Esophagus squamous epithelium (tissue), 4 donors: ENCODE measurements around the gene C4BPB.

Experiments
- CTCF ChIP-seq, 6 experiments: fragments of 450-650 bp in 4 of 6; fragments of 200-600 bp in 2 of 6; sonication (generic) in 2 of 6; IDR thresholded peaks; one replicate each; pipeline ENCODE4 v1.5.1; 2016 to 2019; ENCODE audit warnings: antibody characterized with exemption in 6 of 6, mild to moderate bottlenecking in 4 of 6, moderate library complexity in 4 of 6
- POLR2A ChIP-seq, 4 donors: fragments of 450-650 bp; IDR thresholded peaks; one replicate each; pipeline ENCODE4 v1.6.1; 2017; ENCODE audit warnings: antibody characterized with exemption in 4 of 4, mild to moderate bottlenecking in 4 of 4, moderate library complexity in 3 of 4

- TF ChIP-seq CTCF (IDR thresholded peaks at IDR 0.05), result no peak
- TF ChIP-seq POLR2A (IDR thresholded peaks at IDR 0.05), result no peak
Measured at GRCh38 chr1:207058878-207059867, 29.5 kb upstream of the C4BPB start.
